ENCODE data around the gene TMEM74B.

- TF ChIP-seq, protein P1, sequence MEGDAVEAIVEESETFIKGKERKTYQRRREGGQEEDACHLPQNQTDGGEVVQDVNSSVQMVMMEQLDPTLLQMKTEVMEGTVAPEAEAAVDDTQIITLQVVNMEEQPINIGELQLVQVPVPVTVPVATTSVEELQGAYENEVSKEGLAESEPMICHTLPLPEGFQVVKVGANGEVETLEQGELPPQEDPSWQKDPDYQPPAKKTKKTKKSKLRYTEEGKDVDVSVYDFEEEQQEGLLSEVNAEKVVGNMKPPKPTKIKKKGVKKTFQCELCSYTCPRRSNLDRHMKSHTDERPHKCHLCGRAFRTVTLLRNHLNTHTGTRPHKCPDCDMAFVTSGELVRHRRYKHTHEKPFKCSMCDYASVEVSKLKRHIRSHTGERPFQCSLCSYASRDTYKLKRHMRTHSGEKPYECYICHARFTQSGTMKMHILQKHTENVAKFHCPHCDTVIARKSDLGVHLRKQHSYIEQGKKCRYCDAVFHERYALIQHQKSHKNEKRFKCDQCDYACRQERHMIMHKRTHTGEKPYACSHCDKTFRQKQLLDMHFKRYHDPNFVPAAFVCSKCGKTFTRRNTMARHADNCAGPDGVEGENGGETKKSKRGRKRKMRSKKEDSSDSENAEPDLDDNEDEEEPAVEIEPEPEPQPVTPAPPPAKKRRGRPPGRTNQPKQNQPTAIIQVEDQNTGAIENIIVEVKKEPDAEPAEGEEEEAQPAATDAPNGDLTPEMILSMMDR (IDR thresholded peaks at IDR 0.05; ENCODE audit: low read length), result no peak
- TF ChIP-seq EZH2 (IDR thresholded peaks at IDR 0.05; ENCODE audit: borderline replicate concordance, low read length), result no peak
Observed at GRCh38 chr20:1173698-1174097, 11.1 kb downstream of the TMEM74B start.
